ENCODE data around the gene STRN3. TPM values are rescaled to one million over a fixed set of nuclear protein-coding genes. Genes with fewer than 3 reads are reported as not detected.

STRN3 gene
- total and polyA plus RNA-seq, 2 donors (not counting 1 experiment from before 2014, with no cell fraction given): 7.7 to 43.9 TPM

GRCh38 chr14:31000629-31001338, 25.4 kb downstream of the STRN3 start:
- ATAC-seq (ENCODE audit: low read depth): no peak
- Histone ChIP-seq H4K20me1 (ENCODE audit: control insufficient read depth, insufficient read depth, low read length, poor library complexity, severe bottlenecking) (peaks cover 32% of the 10 kb centered on the region), H3K27me3 (replicated peaks in 1 of 4; ENCODE audit: control extremely low read depth in 1 of 4, control insufficient read depth in 3 of 4, insufficient read depth in 4 of 4, low read length in 3 of 4) (no peaks in the 10 kb centered on the region), H3K4me3 (ENCODE audit: control extremely low read depth in 1 of 5, extremely low read depth in 1 of 5, insufficient read depth in 1 of 5, low read depth in 2 of 5, low read length in 4 of 5) (no peak overlapping the region), H3K27ac (ENCODE audit: low read length in 2 of 2) (no peak overlapping the region), H3K4me2 (replicated peaks; ENCODE audit: low read depth, low read length, poor library complexity, severe bottlenecking) (no peak overlapping the region), H3K36me3 (replicated peaks in 1 of 2; ENCODE audit: control extremely low read depth in 1 of 2, control insufficient read depth in 1 of 2, extremely low read depth in 1 of 2, insufficient read depth in 2 of 2, low read length in 1 of 2) (peaks cover 2 to 9% of the 10 kb centered on the region in 2 experiments), H3K9ac (ENCODE audit: low read length) (no peak overlapping the region), H3K4me1 (ENCODE audit: control insufficient read depth in 2 of 2, insufficient read depth in 2 of 2, low read length in 2 of 2) (no peaks in the 10 kb centered on the region), H2AFZ (ENCODE audit: insufficient read depth, low read depth, low read length, poor library complexity, severe bottlenecking) (no peak overlapping the region), H3K9me3 (ENCODE audit: control extremely low read depth in 1 of 3, control insufficient read depth in 2 of 3, insufficient read depth in 1 of 3, low read length in 2 of 3) (peaks cover 12 to 21% (median 15%) of the 10 kb centered on the region in 3 donors), H3K79me2 (ENCODE audit: control insufficient read depth, insufficient read depth, low read length) (peaks cover 80% of the 10 kb centered on the region)
- intact Hi-C loops (cut with micrococcal nuclease): no loop called here
- TF ChIP-seq, protein P1, sequence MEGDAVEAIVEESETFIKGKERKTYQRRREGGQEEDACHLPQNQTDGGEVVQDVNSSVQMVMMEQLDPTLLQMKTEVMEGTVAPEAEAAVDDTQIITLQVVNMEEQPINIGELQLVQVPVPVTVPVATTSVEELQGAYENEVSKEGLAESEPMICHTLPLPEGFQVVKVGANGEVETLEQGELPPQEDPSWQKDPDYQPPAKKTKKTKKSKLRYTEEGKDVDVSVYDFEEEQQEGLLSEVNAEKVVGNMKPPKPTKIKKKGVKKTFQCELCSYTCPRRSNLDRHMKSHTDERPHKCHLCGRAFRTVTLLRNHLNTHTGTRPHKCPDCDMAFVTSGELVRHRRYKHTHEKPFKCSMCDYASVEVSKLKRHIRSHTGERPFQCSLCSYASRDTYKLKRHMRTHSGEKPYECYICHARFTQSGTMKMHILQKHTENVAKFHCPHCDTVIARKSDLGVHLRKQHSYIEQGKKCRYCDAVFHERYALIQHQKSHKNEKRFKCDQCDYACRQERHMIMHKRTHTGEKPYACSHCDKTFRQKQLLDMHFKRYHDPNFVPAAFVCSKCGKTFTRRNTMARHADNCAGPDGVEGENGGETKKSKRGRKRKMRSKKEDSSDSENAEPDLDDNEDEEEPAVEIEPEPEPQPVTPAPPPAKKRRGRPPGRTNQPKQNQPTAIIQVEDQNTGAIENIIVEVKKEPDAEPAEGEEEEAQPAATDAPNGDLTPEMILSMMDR (IDR thresholded peaks at IDR 0.05): no peak
- TF ChIP-seq EZH2 (IDR thresholded peaks at IDR 0.05; ENCODE audit: borderline replicate concordance, insufficient read depth, low read depth, low read length, poor library complexity, severe bottlenecking): no peak
- CTCF ChIA-PET: interaction anchor here (0.7 kb wide), 1 partner anchor 16 kb away, joined by 3 read pairs; no protein-coding TSS in a partner anchor
- POLR2A ChIA-PET: no interaction called here
- Mint-ChIP-seq H3K4me3 (no peak overlapping the region), H3K27me3 (no peaks in the 10 kb centered on the region), H3K27ac (no peak overlapping the region), H3K9me3 (ENCODE audit: insufficient read depth) (peaks cover 6% of the 10 kb centered on the region), H3K4me1 (peaks cover 17% of the 10 kb centered on the region)
- no peak for DNase-seq
- WGBS (ENCODE audit: insufficient coverage): 100% methylated on average over 1 of the region's 3 CpGs

GRCh38 chr14:30999038-30999773, 27.0 kb downstream of the STRN3 start:
- Mint-ChIP-seq H3K4me3 (no peak overlapping the region), H3K27me3 (no peaks in the 10 kb centered on the region), H3K27ac (no peak overlapping the region), H3K4me1 (peaks cover 28% of the 10 kb centered on the region), H3K9me3 (ENCODE audit: insufficient read depth) (peaks cover 6% of the 10 kb centered on the region)
- no peaks in the 10 kb centered on the region for H3K4me1 ChIP-seq (ENCODE audit: control insufficient read depth in 2 of 2, insufficient read depth in 2 of 2, low read length in 2 of 2)
- no peak overlapping the region for H3K4me3 ChIP-seq (ENCODE audit: control extremely low read depth in 1 of 5, extremely low read depth in 1 of 5, insufficient read depth in 1 of 5, low read depth in 2 of 5, low read length in 4 of 5)
- peaks cover 12 to 21% (median 15%) of the 10 kb centered on the region in 3 donors for H3K9me3 ChIP-seq (ENCODE audit: control extremely low read depth in 1 of 3, control insufficient read depth in 2 of 3, insufficient read depth in 1 of 3, low read length in 2 of 3)
- ChIA-PET POLR2A (no interaction called here), CTCF (no interaction called here)
- intact Hi-C loops (cut with micrococcal nuclease): no loop called here
- TF ChIP-seq, protein P1 (IDR thresholded peaks at IDR 0.05): no peak
- no peak for TF ChIP-seq EZH2 (IDR thresholded peaks at IDR 0.05; ENCODE audit: borderline replicate concordance, insufficient read depth, low read depth, low read length, poor library complexity, severe bottlenecking)
- H3K79me2 ChIP-seq (ENCODE audit: control insufficient read depth, insufficient read depth, low read length): peaks cover 94% of the 10 kb centered on the region
- DNase-seq (no peak), ATAC-seq (ENCODE audit: low read depth) (no peak)
- H2AFZ ChIP-seq (ENCODE audit: insufficient read depth, low read depth, low read length, poor library complexity, severe bottlenecking): no peak overlapping the region
- H3K27me3 ChIP-seq (replicated peaks in 1 of 4; ENCODE audit: control extremely low read depth in 1 of 4, control insufficient read depth in 3 of 4, insufficient read depth in 4 of 4, low read length in 3 of 4): no peaks in the 10 kb centered on the region
- no peak overlapping the region for H3K9ac ChIP-seq (ENCODE audit: low read length)
- H3K36me3 ChIP-seq (replicated peaks in 1 of 2; ENCODE audit: control extremely low read depth in 1 of 2, control insufficient read depth in 1 of 2, extremely low read depth in 1 of 2, insufficient read depth in 2 of 2, low read length in 1 of 2): peaks cover 0 to 9% of the 10 kb centered on the region in 2 experiments
- no peak overlapping the region for H3K27ac ChIP-seq (ENCODE audit: low read length in 2 of 2)
- no peak overlapping the region for H3K4me2 ChIP-seq (replicated peaks; ENCODE audit: low read depth, low read length, poor library complexity, severe bottlenecking)
- peaks cover 42% of the 10 kb centered on the region for H4K20me1 ChIP-seq (ENCODE audit: control insufficient read depth, insufficient read depth, low read length, poor library complexity, severe bottlenecking)
- 100% methylated on average over 1 of the region's 6 CpGs for WGBS (ENCODE audit: insufficient coverage)

Measured in B cell (primary cell).